GM12801 (cell line): ENCODE measurements around the gene LRP6.

ENCODE experiments used
- TF ChIP-seq, protein P1 (sequence below): IDR thresholded peaks from one replicate; pipeline ENCODE4 v1.5.1; 2011; ENCODE audit warnings: control low read depth; ENCODE audit not compliant: insufficient read length; ENCODE audit errors: extremely low read depth

Gene LRP6

GRCh38 chr12:12266873-12267741 is at the start of gene LRP6:
Gene LRP6, minus strand, starts transcription at chr12:12267044. Its CDS starts 309 bp downstream, at chr12:12266735.
- TF ChIP-seq, protein P1, sequence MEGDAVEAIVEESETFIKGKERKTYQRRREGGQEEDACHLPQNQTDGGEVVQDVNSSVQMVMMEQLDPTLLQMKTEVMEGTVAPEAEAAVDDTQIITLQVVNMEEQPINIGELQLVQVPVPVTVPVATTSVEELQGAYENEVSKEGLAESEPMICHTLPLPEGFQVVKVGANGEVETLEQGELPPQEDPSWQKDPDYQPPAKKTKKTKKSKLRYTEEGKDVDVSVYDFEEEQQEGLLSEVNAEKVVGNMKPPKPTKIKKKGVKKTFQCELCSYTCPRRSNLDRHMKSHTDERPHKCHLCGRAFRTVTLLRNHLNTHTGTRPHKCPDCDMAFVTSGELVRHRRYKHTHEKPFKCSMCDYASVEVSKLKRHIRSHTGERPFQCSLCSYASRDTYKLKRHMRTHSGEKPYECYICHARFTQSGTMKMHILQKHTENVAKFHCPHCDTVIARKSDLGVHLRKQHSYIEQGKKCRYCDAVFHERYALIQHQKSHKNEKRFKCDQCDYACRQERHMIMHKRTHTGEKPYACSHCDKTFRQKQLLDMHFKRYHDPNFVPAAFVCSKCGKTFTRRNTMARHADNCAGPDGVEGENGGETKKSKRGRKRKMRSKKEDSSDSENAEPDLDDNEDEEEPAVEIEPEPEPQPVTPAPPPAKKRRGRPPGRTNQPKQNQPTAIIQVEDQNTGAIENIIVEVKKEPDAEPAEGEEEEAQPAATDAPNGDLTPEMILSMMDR, result no peak

- TF ChIP-seq, protein P1, result no peak
These were observed 49.0 kb upstream of the LRP6 start for GRCh38 chr12:12315838-12316237.

DNA sequence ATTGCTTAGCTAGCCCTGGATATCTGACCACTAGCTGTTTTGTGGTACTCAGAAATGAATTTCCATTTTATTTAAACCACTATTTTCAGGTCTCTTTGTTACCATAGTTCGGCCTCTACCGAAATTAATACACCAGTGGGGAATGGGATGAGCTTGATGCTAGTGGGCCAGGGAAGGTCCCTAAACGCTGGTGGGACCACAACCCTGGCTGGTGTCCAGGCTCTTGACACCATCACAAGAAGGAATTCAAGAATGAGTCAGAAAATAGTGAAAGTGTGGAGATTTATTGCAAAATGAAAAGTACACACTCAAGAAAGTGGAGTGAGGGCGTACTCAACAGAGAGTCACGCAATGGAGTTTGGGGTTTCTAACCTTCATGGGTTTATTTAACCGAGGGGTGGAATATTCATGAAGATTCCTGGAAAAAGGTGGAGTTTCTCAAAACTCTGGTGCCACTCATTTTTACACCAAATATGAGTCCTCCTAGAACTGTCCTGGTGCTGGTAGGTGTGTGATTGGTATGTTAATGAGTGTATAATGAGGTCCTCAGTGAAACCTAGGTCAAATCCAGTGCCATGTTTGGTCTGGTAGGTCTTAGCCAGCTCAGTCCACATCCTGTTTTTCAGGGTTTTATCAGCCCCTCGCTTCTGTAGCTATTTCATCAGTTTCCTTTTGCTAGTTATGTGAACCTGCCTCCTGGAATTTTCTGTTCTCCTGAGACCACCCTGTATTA is 38.9 kb upstream of the LRP6 start:
- TF ChIP-seq, protein P1, result no peak

- TF ChIP-seq, protein P1, result no peak
These were observed 36.1 kb upstream of the LRP6 start for GRCh38 chr12:12302976-12303375.

GRCh38 chr12:12301122-12301521 is 34.3 kb upstream of the LRP6 start:
- TF ChIP-seq, protein P1, result no peak

- TF ChIP-seq, protein P1, result no peak
These were observed 30.5 kb upstream of the LRP6 start for GRCh38 chr12:12297201-12297830.

DNA sequence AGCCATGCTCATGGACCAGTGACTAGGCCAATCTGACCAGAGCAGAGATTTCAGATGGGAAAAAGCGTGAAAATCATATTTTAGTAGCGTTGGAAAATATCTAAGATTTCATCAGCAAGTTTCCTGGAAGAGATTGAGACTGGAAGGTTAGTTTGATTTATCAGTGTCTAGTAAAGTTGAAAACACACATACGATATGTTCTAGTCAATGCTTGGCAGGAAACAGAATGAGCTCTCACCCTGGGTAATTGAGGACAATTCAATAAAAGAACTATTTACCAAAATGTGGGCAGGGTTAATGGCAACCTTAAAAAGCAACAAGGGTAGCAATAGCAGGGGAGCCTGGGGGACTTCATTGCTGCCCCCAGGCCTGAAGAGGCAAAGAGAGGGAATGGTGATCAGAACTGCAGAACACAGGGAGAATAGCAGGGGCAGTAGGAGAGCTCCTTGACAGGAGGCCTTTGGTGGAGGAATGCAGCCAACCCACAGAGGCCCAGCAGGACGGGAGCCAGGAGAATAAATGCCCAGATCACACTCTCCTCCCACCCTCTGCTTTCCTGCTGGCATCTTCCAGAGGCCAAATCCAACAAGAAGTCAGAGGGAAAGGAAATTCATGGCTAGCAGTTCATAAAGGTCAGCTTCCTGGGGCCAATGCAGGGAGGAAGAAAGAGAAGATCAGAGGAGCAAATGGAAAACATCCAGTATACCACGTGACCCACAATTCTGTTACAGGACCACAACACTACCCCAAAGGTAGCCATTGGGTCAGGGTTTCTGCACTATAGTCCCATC is 27.6 kb upstream of the LRP6 start:
- TF ChIP-seq, protein P1, result no peak
